Stimulated activated CD4-positive, alpha-beta T cell treated with anti-CD3 and anti-CD28 coated beads, TNF-alpha, amount 100 ng/mL, for 1 hour (primary cell): Measurements from ENCODE around the gene CC2D2A.

Experiments used
- DNase-seq, 3 donors: peaks; one replicate each; pipeline ENCODE4 v3.0.0-alpha.2; 2020; ENCODE audit warnings: low read depth in 3 of 3, low spot score in 1 of 3

The CC2D2A gene

GRCh38 chr4:15459706-15460105 is 10.0 kb upstream of the CC2D2A start:
- DNase-seq, result no peak

GRCh38 chr4:15466596-15466995 is 3.1 kb upstream of the CC2D2A start:
- no peak for DNase-seq

- no peak for DNase-seq
These were observed 420 bp downstream of the CC2D2A start for GRCh38 chr4:15470128-15470475.

GRCh38 chr4:15476396-15476795 is 6.7 kb downstream of the CC2D2A start:
- no peak for DNase-seq

GRCh38 chr4:15478724-15479088 is 9.0 kb downstream of the CC2D2A start:
- DNase-seq, result no peak

- DNase-seq, result no peak
These were observed 9.6 kb downstream of the CC2D2A start for GRCh38 chr4:15479089-15479912.

GRCh38 chr4:15479913-15480185 is 10.2 kb downstream of the CC2D2A start:
- DNase-seq, result no peak

GRCh38 chr4:15481961-15482745 is 12.5 kb downstream of the CC2D2A start:
- DNase-seq, result no peak

- no peak for DNase-seq
These were observed 13.2 kb downstream of the CC2D2A start for GRCh38 chr4:15482842-15483241.

GRCh38 chr4:15488136-15488535 is 18.5 kb downstream of the CC2D2A start:
- no peak for DNase-seq

GRCh38 chr4:15488658-15489470 is 19.2 kb downstream of the CC2D2A start:
- no peak for DNase-seq

GRCh38 chr4:15489551-15489950 is 19.9 kb downstream of the CC2D2A start:
- no peak for DNase-seq

- no peak for DNase-seq
These were observed 23.7 kb downstream of the CC2D2A start for GRCh38 chr4:15493411-15493810.

GRCh38 chr4:15495621-15496020 is 25.9 kb downstream of the CC2D2A start:
- no peak for DNase-seq

GRCh38 chr4:15498356-15498755 is 28.7 kb downstream of the CC2D2A start:
- DNase-seq, result no peak

- no peak for DNase-seq
These were observed 31.0 kb downstream of the CC2D2A start for GRCh38 chr4:15500701-15501100.

GRCh38 chr4:15501941-15502340 is 32.3 kb downstream of the CC2D2A start:
- DNase-seq, result no peak

GRCh38 chr4:15502384-15502783 is 32.7 kb downstream of the CC2D2A start:
- no peak for DNase-seq

GRCh38 chr4:15504041-15504440 is 34.4 kb downstream of the CC2D2A start:
- no peak for DNase-seq

GRCh38 chr4:15506464-15506863 is 36.8 kb downstream of the CC2D2A start:
- DNase-seq, result no peak

- DNase-seq, result no peak
These were observed 38.0 kb downstream of the CC2D2A start for GRCh38 chr4:15507679-15508078.

GRCh38 chr4:15510961-15511360 is 41.3 kb downstream of the CC2D2A start:
- no peak for DNase-seq
